MM.1S (cell line): ENCODE results near the gene VTN.

ENCODE experiments used
- CTCF ChIP-seq: fragments of 300-600 bp; sonication (generic); IDR thresholded peaks from 2 replicates; pipeline ENCODE4 v1.5.1; 2016; ENCODE audit warnings: antibody characterized with exemption, low read length, mixed read lengths
- EZH2 ChIP-seq: fragments of 300-600 bp; sonication (generic); optimal IDR thresholded peaks from 2 replicates; pipeline ENCODE3; 2017; ENCODE audit warnings: low read depth, mild to moderate bottlenecking, antibody characterized with exemption, low read length, mixed read lengths
- EZH2phosphoT487 ChIP-seq: fragments of 300-600 bp; sonication (generic); IDR thresholded peaks from 2 replicates; pipeline ENCODE4 v1.6.1; 2018; ENCODE audit warnings: antibody characterized with exemption, low read length

GRCh38 chr17:28396635-28397239 is 26.6 kb upstream of the VTN start:
- TF ChIP-seq CTCF = no peak
- no peak for TF ChIP-seq EZH2
- no peak for TF ChIP-seq EZH2phosphoT487
